Measurements from ENCODE around the gene FXR1.

DNA sequence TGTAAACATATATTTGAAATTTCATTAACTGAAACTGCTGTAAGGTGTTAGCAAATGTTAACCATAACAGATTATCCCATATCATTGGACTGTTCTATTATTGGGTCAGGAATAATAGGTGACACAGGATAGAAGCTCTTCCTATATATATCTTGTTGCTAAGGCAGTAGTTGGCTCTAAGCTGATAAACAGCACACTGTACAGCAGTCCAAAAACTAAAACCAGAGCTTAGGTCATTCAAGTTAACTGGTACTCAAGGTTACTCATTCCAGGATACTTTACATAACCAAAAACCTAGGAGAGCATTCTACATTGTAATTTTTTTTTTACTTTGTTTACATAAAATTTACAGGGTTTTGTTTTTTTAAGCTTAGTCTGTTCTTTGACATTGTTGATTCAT lies 68.1 kb downstream of the FXR1 start:
- TF ChIP-seq, protein P1, sequence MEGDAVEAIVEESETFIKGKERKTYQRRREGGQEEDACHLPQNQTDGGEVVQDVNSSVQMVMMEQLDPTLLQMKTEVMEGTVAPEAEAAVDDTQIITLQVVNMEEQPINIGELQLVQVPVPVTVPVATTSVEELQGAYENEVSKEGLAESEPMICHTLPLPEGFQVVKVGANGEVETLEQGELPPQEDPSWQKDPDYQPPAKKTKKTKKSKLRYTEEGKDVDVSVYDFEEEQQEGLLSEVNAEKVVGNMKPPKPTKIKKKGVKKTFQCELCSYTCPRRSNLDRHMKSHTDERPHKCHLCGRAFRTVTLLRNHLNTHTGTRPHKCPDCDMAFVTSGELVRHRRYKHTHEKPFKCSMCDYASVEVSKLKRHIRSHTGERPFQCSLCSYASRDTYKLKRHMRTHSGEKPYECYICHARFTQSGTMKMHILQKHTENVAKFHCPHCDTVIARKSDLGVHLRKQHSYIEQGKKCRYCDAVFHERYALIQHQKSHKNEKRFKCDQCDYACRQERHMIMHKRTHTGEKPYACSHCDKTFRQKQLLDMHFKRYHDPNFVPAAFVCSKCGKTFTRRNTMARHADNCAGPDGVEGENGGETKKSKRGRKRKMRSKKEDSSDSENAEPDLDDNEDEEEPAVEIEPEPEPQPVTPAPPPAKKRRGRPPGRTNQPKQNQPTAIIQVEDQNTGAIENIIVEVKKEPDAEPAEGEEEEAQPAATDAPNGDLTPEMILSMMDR (conservative IDR thresholded peaks at IDR 0.05; ENCODE audit: low read depth, low read length): no peak
- TF ChIP-seq EZH2 (IDR thresholded peaks at IDR 0.05; ENCODE audit: borderline replicate concordance, low read depth, low read length, poor library complexity, severe bottlenecking): no peak

Measured in A673 (cell line).